GM18870 (cell line): ENCODE measurements around the gene EEIG1.

Experiments used
- ATAC-seq: cut with Tn5 transposase; IDR thresholded peaks from one replicate; pipeline ENCODE4 v1.9.1; 2021; ENCODE audit warnings: moderate library complexity; ENCODE audit not compliant: unreplicated experiment

EEIG1 gene

DNA sequence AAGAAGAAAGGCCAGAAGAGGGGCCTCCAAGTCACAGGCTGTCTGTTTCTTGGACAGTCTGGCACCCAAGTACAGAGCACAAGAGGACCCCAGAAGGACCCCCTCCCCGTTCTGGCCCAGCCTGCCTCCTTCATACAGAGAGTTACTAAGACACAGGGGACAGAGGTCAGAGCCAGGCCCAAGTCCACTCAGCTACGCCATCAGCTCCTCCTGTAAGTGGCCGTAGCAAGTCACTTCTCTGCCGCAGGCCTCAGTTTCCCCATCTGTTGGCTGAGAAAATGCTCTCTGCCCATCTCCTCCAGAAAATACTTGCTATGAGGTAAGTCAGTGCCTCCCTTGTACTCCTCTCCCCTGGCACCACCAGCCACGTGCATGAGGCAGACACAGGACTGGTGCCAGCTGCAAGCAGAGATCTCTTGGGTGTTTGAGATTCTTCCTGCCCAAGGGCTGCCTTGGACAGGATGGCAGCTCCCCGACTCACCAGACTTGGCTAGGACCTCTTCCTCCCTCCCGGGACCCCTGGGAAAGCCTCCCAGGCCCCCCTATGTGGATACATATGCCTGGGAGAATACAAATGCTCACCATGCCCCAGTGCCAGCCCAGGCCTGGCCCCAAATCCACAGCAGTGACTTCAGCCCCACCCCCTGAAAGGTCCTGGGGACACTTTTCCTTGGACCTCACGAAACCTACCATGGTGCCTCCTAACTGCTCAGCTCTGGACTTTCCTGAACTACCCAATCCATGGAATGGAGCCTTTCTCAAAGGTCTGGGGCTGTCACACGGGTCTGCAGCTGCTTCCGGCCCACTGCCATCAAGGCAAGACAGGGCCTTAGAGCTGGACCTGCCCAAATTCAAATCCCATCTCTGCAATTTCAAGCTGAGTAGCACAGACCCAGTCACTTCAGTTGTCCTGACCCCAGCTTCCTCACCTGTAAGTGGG, 5.1 kb downstream of the EEIG1 start:
- ATAC-seq, result no peak

DNA sequence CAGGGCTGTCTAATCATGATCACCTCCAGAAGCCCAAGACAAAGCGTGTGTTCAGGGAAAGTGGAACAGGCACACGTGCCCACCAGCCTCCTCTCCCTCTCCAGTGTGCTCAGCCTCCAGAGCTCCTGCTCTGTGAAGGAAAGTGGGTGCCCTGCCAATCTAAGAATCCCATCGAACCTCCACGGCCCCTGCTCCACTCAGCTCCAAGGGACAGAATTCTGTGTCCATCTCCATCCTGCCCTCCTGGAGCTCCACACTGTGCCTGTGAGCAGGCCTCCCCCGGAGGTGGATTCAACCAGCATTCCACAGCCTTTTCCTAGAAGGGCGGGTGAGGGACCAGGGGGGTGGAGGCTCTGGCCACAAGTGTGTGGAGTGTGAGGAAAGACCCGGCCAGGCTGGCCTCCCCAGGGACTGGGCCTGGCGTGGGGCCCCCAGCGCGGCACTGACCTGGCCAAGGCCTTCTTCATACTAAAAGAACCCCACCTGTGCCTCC, 6.0 kb downstream of the EEIG1 start:
- ATAC-seq, result no peak

DNA sequence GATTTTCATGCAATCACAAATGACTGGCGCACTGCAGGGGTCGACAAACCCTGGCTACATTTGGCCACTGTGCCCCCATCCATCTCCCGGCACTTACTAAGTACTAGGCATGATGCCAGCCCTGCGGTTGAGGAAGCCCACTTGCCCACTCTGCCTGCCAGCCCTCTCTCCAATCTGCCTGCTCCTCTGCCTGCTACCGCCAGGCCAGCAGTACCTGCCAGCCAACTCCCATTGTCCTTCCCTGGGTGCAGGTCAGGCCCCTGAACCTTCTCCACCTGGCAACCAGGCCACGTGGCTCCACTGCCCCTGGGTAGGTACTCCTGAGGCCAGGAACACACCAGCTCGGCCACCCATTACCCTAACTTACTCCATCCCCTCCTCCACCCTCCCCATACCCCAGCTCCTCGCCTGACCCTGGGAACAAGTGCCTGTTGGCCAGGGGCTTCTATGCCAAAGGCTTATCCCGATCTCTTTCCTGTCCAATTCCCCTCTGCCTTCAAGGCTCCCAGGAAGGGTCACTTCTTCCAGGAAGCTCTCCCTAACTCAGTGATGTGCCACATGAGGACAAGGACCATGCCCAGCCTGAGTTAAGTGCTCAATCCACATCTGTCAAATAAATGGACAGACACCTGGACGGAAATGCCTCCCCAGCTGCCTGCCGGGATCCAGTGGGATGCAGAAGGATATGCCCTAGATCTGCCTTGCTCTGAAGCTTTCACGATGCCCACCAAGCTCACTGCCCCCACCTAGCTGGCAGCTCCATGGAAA, 6.6 kb downstream of the EEIG1 start:
- ATAC-seq, result no peak

DNA sequence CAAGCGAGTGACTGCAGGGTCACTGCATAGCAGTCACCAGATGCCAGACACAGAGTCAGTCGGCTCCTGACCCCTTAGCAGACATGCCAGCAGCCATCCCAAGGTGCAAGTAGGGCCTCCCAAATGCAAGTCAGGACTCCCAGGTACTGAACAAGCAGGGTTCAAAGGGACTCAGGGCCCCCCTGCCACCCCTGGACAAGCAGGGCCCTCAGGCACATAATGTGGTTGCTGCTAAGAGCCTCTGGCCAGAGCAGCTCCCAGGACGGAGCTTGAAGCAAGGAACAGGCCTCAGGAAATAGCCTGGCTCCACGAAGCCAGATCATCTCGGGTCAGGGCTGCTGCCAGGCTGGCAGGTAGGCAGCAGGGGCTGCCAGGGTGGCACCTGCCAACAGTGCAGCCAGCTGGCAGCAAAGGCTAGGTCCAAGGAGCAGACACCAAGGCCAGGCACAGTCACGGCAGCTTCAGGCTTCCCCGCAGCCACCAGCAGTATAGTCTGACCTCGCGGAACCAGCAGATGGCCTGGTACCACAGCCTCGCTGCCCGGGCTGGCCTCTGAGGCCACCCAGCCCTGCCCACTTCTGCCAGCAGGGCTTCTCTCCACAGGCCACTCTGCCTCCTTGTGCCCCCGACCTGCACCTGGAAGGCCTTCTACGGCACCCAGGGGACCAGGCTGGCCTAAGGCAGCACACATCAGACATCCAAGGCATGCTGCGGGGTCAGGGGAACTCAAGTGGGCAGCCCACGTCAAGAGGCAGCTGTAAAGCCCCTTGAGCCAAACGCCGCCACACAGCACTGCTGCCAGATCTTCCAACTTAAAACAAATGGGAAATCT, 7.4 kb downstream of the EEIG1 start:
- ATAC-seq, result no peak

DNA sequence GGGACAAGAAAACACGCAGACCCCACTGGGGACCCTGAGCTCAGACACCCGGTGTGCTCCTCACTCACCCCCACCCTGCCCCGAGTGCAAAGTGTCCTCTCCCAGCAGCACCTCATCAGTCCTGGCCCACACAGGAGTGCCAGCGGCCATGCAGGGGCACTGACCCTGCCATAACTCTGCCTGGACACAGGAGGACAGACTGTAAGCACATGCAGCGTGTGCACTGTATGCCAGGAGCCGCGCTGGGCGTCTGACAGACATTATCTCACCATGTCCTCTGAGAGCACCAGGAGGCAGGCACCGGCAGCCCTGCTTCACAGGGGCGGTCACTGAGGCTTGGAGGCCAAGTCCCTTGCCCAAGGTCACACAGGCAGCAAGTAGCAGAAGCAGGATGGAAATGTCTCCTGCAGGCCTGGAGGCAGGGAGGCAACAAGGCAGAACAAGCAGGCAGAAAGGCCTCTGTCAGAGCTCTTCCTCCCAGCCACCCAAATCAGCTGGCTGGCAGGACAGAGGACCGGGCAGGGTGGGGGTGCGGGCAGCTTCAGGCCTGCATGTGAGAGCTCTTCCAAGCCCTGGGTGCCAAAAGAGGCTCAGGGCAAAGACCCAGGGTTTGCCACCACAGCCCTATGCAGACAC, 8.4 kb downstream of the EEIG1 start:
- no peak for ATAC-seq

DNA sequence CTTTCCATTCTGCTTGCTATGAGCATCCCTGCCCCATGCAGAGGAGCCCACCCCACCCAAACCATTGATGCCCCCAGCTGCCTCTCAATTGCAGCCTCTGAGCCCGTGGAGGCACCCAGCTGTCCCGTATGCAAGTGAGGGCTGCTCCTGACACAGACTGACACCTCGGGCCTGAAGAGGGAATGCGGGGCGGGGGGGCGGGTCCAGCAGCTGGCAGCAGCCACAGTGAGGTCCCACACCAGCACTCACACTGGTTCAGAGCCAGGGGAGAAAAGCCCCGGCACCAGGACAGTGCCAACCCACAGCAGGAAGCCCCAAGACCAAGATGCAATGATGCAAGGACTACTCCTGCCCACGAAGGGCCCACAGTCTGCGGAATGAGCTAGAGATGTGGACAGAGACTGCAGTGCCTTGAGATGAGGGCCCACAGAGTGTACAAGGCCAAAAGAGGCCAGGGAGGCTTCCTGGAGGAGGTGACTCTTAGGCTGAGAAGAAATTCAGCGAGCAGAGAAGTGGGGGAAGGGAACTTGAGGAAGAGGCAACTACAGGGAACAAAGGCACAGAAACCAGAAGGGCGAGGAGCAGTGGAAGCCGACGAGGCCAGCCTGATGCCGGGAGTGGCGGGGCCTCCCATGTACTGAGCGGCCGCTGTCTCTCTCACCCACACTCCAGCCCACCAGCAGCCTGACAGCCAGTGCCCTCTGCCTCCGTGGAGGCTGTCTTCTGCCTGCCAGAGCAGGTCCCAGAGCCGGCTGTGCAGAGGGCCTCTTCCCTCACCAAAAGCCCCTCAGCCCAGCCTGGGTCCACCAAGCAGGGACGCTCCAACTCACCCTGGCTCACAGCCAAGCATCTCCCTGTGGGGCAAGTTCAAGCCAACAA, 9.2 kb downstream of the EEIG1 start:
- ATAC-seq, result no peak

DNA sequence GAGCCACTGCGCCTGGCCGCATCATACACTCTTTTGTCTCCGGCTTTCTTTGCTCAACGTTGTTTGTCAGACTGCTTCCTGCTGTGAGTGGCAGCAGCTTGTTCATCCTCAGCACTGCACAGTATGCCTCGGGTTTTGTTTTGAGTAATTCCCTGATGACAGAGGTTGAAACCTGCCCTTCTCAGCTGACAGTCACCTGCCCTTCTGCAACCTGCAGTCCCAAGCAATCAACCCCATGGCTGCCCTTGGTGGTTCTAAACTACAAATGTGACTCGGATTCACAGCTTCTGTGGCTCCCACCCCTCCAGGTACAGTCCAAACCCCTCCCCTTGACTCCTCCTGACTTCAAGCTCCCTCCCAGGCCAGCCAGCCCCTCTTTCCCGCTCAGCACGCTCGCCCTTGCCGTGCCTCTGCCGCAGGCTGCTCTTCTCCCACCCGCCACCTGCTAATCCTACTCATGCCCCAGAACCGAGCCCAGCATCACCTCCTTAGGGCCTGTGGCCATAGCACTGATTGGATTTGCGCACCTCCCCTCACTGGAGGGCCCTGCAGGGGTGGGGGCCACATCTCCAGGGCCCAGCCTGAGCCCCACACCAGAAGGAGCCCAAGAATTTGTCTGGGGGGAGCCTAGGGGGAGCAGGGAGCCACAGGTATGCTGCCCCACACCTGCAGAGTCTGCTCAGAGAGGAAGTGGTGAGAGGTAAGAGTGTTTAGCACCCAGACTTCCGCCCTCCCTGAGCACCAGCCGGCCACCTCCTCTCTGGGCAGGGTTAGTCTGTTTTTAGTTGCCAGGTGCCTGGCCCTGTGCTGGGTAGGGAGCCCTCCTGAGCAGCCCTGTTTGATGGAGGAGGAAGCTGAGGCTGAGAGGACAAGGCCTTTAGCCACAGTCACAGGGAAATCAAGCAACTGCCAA, 10.1 kb downstream of the EEIG1 start:
- ATAC-seq, result peak; percentile 89

DNA sequence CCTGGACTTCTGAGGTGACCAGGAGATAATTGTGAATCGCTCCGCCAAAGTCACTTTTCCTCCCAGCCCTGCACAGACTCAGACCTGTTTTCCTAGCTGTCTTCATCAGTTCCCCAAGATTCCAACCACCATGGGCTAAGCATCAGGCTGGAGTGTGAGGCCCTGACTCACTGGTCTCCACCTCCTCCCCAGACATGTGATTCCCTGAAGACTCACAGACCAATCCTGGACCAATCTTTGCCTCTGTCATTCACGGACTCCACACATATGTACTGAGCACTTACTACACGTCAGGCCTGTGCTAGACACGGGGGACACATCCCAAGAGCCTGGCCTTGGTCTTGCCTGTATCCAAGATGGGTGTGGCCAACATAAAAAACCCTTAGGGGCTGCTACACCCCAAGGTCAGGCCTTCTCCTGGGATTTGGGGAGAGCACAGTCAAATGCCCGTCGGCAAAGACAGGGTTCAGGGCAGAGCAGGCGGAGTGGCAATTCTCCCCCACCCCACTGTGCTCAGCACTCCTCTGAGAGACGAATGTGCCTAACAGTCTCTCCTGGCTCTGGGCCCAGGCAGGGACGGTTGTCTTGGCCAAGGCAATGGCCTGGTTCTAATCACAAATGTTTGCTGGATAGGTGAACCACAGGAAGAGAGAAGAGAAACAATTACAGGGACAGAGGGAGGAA, 11.9 kb downstream of the EEIG1 start:
- ATAC-seq, result no peak

DNA sequence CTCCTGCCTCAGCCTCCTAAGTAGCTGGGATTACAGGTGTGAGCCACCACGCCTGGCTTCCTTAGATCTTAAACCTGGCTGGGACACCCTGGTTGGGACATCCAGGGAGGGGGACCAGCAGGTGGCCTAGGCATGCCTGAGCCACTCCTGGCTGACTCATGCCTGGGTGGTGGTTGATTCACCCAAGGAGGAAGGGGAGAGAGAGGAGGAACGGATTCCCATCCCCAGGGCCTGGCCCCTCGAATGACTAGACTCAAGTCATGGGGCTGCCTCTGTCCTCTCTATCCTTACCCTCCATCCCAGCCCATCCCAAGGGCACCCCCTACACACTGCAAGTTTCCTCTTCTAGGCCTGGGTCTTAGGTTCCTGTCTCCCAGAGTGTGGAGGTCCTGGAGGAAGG, 12.7 kb downstream of the EEIG1 start:
- ATAC-seq, result no peak

DNA sequence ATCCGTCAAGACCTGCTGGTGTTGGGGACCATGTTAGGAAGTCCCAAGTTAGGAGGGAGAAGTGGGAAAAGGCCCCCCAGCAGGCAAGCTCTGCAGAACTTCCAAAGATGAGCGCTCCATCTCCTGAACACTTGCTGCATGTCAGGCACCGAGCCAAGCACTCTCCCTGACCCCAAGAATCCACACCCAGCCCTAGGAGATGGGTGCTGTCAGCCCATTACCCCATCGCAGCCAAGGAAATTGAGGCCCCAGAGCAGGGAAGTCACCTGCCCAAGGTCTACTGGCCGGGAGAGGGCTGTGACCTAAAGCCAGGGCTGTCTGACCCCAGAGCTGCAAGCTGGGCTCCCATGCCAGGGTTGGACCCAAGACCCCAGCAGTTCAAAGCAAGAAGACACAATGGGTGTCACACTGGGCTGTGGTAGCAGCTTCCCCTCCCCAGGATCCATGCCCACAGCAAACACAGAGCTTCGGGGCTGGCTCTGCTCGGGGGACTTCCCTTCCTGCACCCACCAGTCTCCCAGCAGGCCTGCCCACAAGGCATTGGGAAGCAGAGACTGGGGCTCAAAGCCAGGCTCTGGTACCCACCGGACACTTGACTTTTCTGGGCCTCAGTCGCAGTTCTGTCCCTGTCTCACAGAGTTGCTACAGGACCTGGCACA, 13.5 kb downstream of the EEIG1 start:
- no peak for ATAC-seq

DNA sequence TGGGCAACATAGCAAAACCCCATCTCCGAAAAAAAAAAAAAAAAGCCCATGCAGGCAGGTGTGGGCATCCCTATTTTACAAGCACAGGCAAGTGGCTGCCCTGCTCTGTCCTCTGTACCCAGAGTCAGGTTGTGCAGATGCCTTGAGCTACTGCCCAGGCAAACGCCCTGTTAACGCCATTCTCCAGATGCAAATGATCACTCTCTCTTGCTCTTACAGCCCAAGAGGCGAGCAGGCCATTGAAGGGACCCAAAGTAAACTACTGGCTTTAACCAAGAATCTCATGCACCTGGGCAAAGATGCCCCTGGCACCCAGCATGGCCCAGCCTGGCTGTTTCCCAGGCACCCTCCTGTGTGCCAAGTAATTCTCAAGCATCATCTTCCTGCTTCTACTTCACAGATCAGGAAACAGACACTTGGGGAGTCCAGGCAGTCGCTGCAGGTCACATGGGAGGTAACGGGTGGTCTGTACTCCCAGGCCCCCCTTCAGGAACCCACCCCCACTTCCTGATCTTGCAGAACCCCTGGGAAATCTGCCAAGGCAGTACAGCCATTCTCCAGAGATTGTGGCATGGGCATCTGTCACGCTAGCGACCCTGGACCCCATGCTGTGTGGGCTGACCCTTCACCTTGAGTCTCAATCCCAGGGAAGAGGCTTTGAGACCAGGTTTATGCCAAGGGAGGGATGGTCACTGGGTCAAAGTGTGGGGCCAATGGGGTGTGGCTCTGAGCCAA, 14.2 kb downstream of the EEIG1 start:
- no peak for ATAC-seq

DNA sequence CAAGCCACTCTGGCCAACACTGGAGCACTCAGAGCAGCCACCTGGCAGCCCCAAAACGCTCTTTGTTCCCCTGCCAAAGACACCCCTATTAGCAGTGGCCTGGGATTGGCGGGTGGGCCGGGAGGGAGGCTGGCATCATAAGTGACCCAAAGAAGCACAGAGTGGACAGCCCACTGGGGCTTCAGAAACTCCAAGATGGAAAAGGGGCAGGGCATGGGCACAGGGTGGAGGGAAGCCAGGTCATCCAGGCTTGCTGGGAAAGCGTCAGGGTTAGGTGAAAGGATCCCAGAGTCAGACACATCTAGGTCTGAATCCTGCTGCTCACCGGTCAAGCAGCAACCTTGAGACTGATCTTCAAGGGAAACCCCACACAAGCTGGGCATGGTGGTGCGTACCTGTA, 14.8 kb downstream of the EEIG1 start:
- ATAC-seq, result no peak

DNA sequence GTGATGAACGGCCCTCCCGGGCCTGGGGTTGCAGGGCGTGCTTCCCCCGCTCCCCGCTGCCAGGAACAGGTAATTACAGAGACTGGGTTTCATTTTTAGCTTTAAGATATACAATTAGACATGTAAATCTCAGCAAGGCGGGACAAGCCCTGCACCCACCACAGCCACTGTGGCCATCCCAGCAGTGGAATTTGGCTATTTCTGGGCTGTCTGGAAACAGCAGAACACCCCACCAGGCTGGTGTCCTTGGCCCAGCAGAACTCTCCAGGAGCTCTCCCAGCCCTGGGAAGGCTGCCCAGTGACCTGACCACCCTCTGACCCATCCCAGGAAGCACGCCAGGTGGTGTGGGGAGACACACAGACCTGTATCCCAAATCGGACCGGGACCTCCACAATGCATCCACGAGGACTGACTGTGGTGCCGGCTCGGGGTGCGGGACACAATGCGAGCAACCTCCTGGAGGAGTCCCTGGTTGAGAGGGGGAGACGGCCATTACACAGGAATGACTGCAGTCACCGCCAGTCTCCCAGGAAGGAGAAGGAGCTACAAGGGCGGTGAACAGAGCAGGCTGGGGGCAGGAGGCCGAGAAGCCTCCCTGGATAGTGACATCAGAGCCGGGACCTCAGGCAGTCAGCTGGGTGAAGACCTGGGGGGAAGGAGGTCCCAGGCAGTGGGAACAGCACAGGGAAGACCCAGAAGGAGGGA, 17.3 kb downstream of the EEIG1 start:
- ATAC-seq, result no peak

DNA sequence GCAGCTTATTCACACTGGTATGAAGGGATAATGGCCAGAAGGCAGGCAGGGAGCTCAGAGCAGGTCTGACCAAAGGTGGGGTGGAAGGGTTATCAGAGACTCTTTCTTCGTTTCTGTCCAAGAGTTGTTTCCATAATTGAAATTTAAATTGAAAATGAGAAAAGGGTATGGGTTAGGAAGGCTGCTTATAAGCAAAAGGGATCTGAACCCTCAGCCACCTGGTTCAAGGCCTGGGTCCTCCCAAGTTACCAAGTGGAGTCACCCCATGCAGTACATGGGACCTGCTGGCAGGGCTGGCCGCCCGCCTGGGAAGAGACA, 17.8 kb downstream of the EEIG1 start:
- no peak for ATAC-seq

DNA sequence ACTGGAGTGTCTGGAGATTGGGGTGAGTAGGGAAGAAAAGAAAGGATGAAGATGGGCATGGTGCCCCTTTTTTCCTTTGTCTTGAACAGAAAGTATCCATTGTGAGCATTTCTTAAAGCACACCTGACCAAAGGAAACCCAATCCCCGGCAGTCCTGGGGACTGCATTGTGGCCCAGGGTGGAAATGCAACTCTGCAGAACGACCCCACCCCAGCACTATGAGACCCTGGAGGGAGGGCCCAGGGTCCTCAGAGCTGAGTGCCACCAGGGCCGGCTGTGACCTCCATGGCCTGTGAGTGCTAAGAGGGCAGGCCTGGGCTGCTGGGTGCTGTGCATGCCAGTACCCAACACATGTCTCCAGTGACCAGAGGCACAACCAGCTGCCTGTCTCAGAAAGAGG, 18.5 kb downstream of the EEIG1 start:
- no peak for ATAC-seq

DNA sequence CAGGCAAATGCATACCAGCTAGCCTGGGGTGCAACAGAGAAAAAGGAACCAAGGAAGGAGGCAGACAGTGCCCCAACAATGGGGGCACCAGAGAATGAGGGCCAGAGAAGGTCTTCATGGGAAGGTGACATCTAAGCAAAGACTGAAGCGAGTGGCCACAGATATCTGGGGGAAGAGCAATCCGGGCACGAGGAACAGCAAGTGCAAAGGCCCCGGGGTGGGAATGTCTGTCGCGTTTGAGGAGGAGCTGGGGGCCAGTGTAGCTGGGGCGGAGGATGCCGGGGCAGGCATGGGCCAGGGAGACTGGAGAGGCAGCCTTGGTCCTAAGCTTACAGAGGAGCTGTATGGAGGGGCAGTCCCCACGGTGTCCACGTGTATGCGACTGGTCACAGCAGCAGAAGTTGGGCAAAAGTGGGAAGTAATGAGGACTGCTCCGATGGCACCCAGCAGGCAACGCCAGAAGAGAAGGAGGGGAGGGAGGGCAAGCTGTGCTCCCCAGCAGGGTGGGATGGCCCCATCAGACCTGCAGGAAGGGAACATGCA, 19.1 kb downstream of the EEIG1 start:
- ATAC-seq, result no peak
